Colonic mucosa (tissue), 4 donors: ENCODE measurements around the gene PPM1H. TPM values are rescaled to one million over a fixed set of nuclear protein-coding genes. Genes with fewer than 3 reads are reported as not detected.

Source experiments
- DNase-seq: peaks from one replicate; pipeline ENCODE4 v3.0.0-alpha.2; 2020
- H3K27ac ChIP-seq: fragments of 200-600 bp; one replicate; pipeline ENCODE4 v1.8.0; 2021
- H3K27me3 ChIP-seq: fragments of 200-600 bp; one replicate; pipeline ENCODE4 v1.8.0; 2021
- H3K36me3 ChIP-seq: fragments of 200-600 bp; one replicate; pipeline ENCODE4 v1.8.0; 2021
- H3K4me1 ChIP-seq: fragments of 200-600 bp; one replicate; pipeline ENCODE4 v1.8.0; 2021; ENCODE audit warnings: mild to moderate bottlenecking
- H3K4me3 ChIP-seq: fragments of 200-600 bp; one replicate; pipeline ENCODE4 v1.8.0; 2021
- H3K9ac ChIP-seq, 2 donors: one replicate each; pipeline ENCODE4 v1.7.0; 2013; ENCODE audit warnings: control low read depth in 2 of 2, low read depth in 2 of 2, low read length in 2 of 2
- H3K9me3 ChIP-seq: fragments of 200-600 bp; one replicate; pipeline ENCODE4 v1.8.0; 2021
- intact Hi-C: fragments of 100-400 bp; cut with DNase I; formaldehyde crosslinking; loops from one replicate; pipeline ENCODE4 v1.14.1; 2022
- total RNA-seq, 2 donors: library from RNA; stranded (reverse); fragmentation: NEBNext Ultra II Directional in 1 of 2; extraction: Animal tissue kit (Norgen Biotek cat#: 25700) in 1 of 2; gene quantifications; one replicate each; pipeline ENCODE4 v1.2.1, GENCODE V29; 2021
- TF ChIP-seq, protein P1 (sequence below): fragments of 200-600 bp; IDR thresholded peaks from one replicate; pipeline ENCODE4 v1.8.0; 2022; ENCODE audit warnings: antibody characterized with exemption, mild to moderate bottlenecking
- donor health status: healthy.
- donor health status: DM: no; HTN: no; CAD: no.
- donor health status: DM: no; HTN: no; CAD: no.

The PPM1H gene
- total RNA-seq, 2 donors from 2014 or later = 7.4 to 8.1 TPM

GRCh38 chr12:62613081-62613480 is 321.9 kb downstream of the PPM1H start:
- H3K27me3 ChIP-seq = no peaks in the 10 kb centered on the region
- no peaks in the 10 kb centered on the region for H3K9me3 ChIP-seq
- H3K4me3 ChIP-seq = no peak overlapping the region
- no peaks in the 10 kb centered on the region for H3K36me3 ChIP-seq
- no peak overlapping the region for H3K27ac ChIP-seq
- TF ChIP-seq, protein P1, sequence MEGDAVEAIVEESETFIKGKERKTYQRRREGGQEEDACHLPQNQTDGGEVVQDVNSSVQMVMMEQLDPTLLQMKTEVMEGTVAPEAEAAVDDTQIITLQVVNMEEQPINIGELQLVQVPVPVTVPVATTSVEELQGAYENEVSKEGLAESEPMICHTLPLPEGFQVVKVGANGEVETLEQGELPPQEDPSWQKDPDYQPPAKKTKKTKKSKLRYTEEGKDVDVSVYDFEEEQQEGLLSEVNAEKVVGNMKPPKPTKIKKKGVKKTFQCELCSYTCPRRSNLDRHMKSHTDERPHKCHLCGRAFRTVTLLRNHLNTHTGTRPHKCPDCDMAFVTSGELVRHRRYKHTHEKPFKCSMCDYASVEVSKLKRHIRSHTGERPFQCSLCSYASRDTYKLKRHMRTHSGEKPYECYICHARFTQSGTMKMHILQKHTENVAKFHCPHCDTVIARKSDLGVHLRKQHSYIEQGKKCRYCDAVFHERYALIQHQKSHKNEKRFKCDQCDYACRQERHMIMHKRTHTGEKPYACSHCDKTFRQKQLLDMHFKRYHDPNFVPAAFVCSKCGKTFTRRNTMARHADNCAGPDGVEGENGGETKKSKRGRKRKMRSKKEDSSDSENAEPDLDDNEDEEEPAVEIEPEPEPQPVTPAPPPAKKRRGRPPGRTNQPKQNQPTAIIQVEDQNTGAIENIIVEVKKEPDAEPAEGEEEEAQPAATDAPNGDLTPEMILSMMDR = no peak
- no peak for DNase-seq
- intact Hi-C loops = no loop called here
- H3K9ac ChIP-seq = no peak overlapping the region
- no peaks in the 10 kb centered on the region for H3K4me1 ChIP-seq

DNA sequence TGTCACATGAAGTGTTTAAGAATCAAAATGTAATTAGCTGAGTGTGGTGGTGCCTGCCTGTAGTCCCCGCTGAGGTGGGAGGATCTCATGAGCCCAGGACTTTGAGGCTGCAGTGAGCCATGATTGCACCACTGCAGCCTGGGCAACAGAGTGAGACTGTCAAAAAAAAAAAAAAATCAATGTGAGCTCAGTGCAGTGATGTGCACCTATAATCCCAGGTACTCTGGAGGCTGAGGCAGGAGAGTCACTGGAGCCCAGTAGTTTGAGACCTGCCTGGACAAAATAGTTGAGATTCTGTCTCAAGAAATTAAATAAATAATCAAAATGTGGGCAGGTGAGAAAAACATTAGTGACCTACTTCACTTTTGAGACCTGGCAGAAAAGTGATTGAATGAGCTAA is 328.3 kb downstream of the PPM1H start:
- H3K4me3 ChIP-seq = no peak overlapping the region
- TF ChIP-seq, protein P1 = no peak
- no peaks in the 10 kb centered on the region for H3K36me3 ChIP-seq
- DNase-seq = no peak
- no peaks in the 10 kb centered on the region for H3K9me3 ChIP-seq
- no peaks in the 10 kb centered on the region for H3K27me3 ChIP-seq
- H3K27ac ChIP-seq = no peak overlapping the region
- H3K4me1 ChIP-seq = no peaks in the 10 kb centered on the region
- H3K9ac ChIP-seq = no peak overlapping the region
- intact Hi-C loops = no loop called here

GRCh38 chr12:62605981-62606380 is 329.0 kb downstream of the PPM1H start:
- H3K27ac ChIP-seq = no peak overlapping the region
- H3K9ac ChIP-seq = no peak overlapping the region
- no peak overlapping the region for H3K4me3 ChIP-seq
- intact Hi-C loops = no loop called here
- no peaks in the 10 kb centered on the region for H3K4me1 ChIP-seq
- H3K27me3 ChIP-seq = no peaks in the 10 kb centered on the region
- no peak for DNase-seq
- no peaks in the 10 kb centered on the region for H3K36me3 ChIP-seq
- TF ChIP-seq, protein P1 = no peak
- no peaks in the 10 kb centered on the region for H3K9me3 ChIP-seq

- H3K27ac ChIP-seq = no peak overlapping the region
- no peaks in the 10 kb centered on the region for H3K27me3 ChIP-seq
- no peak for DNase-seq
- H3K4me3 ChIP-seq = no peak overlapping the region
- no peaks in the 10 kb centered on the region for H3K36me3 ChIP-seq
- peak overlapping the region in 1 of 2 donors; percentile 21 for H3K9ac ChIP-seq
- no peaks in the 10 kb centered on the region for H3K9me3 ChIP-seq
- TF ChIP-seq, protein P1 = no peak
- intact Hi-C loops = loop anchor here (5.0 kb wide), 2 partner anchors 187 to 343 kb away; partner anchors contain the start of gene USP15
- H3K4me1 ChIP-seq = no peaks in the 10 kb centered on the region
These were observed 330.1 kb downstream of the PPM1H start for GRCh38 chr12:62604871-62605270.

DNA sequence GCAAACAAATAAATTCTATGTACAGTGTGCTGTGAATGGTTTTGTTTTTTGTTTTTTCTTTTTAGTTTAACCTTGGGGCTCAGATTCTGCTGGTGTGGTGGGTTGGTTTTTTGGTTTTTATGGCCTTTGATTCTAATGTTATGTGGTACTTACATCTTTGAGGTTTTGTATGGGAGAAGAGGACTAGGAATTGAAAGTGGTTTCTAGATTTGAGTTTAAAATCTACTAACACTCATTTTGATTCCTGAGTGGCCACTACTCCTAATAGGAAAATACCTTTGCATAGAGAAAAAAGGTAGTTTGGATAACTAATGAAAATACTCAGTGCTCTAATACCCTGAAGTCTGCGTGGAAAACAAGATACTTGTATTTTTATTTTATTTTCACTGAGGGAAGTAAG is 330.6 kb downstream of the PPM1H start:
- no peaks in the 10 kb centered on the region for H3K9me3 ChIP-seq
- H3K36me3 ChIP-seq = no peaks in the 10 kb centered on the region
- TF ChIP-seq, protein P1 = no peak
- DNase-seq = no peak
- H3K4me1 ChIP-seq = no peaks in the 10 kb centered on the region
- intact Hi-C loops = loop anchor here (5.0 kb wide), 2 partner anchors 188 to 342 kb away; partner anchors contain the start of gene USP15
- peak overlapping the region; percentile 69 for H3K4me3 ChIP-seq
- no peak overlapping the region for H3K27ac ChIP-seq
- peak overlapping the region in 1 of 2 donors; percentile 76 for H3K9ac ChIP-seq
- H3K27me3 ChIP-seq = no peaks in the 10 kb centered on the region
